Heart right ventricle (tissue), 16 donors: Measurements from ENCODE around the gene NDP. TPM values are rescaled to one million over a fixed set of nuclear protein-coding genes. Genes with fewer than 3 reads are reported as not detected.

Experiments
- ATAC-seq, 8 donors: fragments of 200-7000 bp; cut with Tn5 transposase; one replicate each; pipeline ENCODE4 v1.9.1; 2020; ENCODE audit warnings: mild to moderate bottlenecking in 8 of 8, moderate library complexity in 8 of 8, moderate number of reproducible peaks in 1 of 8
- DNase-seq, 2 donors: peaks; one replicate each; pipeline ENCODE4 v3.0.0-alpha.2; 2020
- H3K27ac ChIP-seq, 10 donors: fragments of 200-600 bp; sonication (generic) in 2 of 10; one replicate each; pipeline versions ENCODE4 v1.5.0 to v1.8.0; 2020 to 2022; ENCODE audit warnings: mild to moderate bottlenecking in 3 of 10
- H3K27me3 ChIP-seq, 7 donors: fragments of 200-600 bp; one replicate each; pipeline ENCODE4 v1.8.0; 2021 to 2022; ENCODE audit warnings: mild to moderate bottlenecking in 2 of 7
- H3K36me3 ChIP-seq, 9 donors: fragments of 200-600 bp; sonication (generic) in 1 of 9; one replicate each; pipeline versions ENCODE4 v1.5.0 to v1.8.0; 2020 to 2022; ENCODE audit warnings: mild to moderate bottlenecking in 2 of 9
- H3K4me1 ChIP-seq, 9 donors: fragments of 200-600 bp; sonication (generic) in 1 of 9; one replicate each; pipeline versions ENCODE4 v1.5.0 to v1.8.0; 2020 to 2022; ENCODE audit warnings: mild to moderate bottlenecking in 4 of 9
- H3K4me3 ChIP-seq, 10 donors: fragments of 200-600 bp; sonication (generic) in 2 of 10; one replicate each; pipeline versions ENCODE4 v1.5.0 to v1.8.0; 2020 to 2022; ENCODE audit warnings: mild to moderate bottlenecking in 7 of 10, moderate library complexity in 2 of 10
- H3K9me3 ChIP-seq, 11 donors: fragments of 200-600 bp in 10 of 11; sonication (generic) in 2 of 11; one replicate each; pipeline versions ENCODE4 v1.5.0 to v1.8.0; 2013 to 2022; ENCODE audit warnings: mild to moderate bottlenecking in 2 of 11, control low read depth in 1 of 11, moderate library complexity in 1 of 11
- WGBS, 2 donors: extraction: QIAGEN DNeasy Blood & Tissue Kit; methylation state at CpG; one replicate each; pipeline ENCODE4 v1.1.7; 2013; ENCODE audit warnings: inconsistent platforms in 1 of 2; 5-methylcytosine and 5-hydroxymethylcytosine counted together
- intact Hi-C, 10 donors: fragments of 100-400 bp; cut with DNase I; formaldehyde crosslinking; loops; one replicate each; pipeline versions ENCODE4 v1.11.1 to v1.14.2; 2022
- polyA plus RNA-seq, 2 donors: library from polyadenylated mRNA; stranded (reverse); fragments of 200-250 nt; gene quantifications; one replicate each; pipeline ENCODE4 v1.2.3, GENCODE V29; 2013
- total RNA-seq, 10 donors: library from RNA; stranded (reverse); fragmentation: NEBNext Ultra II Directional in 3 of 10; extraction: Animal tissue kit (Norgen Biotek cat#: 25700) in 3 of 10; gene quantifications; one replicate each; pipeline versions ENCODE4 v1.2.1 to v1.2.4, GENCODE V29; 2021 to 2023
- TF ChIP-seq, protein P1 (sequence below), 9 donors: fragments of 200-600 bp; sonication (generic) in 2 of 9; IDR thresholded peaks; one replicate each; pipeline versions ENCODE4 v1.5.0 to v1.8.0; 2021 to 2022; ENCODE audit warnings: antibody characterized with exemption in 9 of 9, mild to moderate bottlenecking in 5 of 9, moderate library complexity in 1 of 9
- donor health status: Arrhythmogenic right ventricular cardiomyopathy.
- donor health status: ischemic (EF 13 %, LVEDD 7.1; RV severe dilation, severe dysfunction).
- donor health status: healthy with polysubstance abuse.
- donor health status: DM: no; HTN: yes; CAD: no.
- donor health status: DM: no; HTN: no; CAD: no.
- donor health status: ischemic (EF 25% LVEDD 6.9; RV normal size, moderate dysfunction).
- donor health status: ischemic (EF 25% LVEDD 5.7; RV mildly dilated, moderate dysfunction).
- donor health status: healthy.
- donor health status: DM: yes; HTN: yes; CAD: no.
- donor health status: Ischemic cardiomyopathy.
- donor health status: ischemic (EF 35%, LVEDD 5.7; RV mildly dilated, moderate dysfunction).
- donor health status: nonischemic (EF 11% LVEDD 7.7; RV severe dilation, severe dysfunction).
- donor health status: DM: yes; HTN: yes; CAD: no.
- donor health status: PGD.
- donor health status: ischemic (EF 29% LVEDD 5.4; RV normal size, mild dysfunction).
- donor health status: nonischemic (EF 23%, LVEDD 6.1; RV moderate dilation, normal function).

NDP gene
- total and polyA plus RNA-seq, 12 donors = 0.03 to 0.83 (median 0.19) TPM; not detected in 5

DNA sequence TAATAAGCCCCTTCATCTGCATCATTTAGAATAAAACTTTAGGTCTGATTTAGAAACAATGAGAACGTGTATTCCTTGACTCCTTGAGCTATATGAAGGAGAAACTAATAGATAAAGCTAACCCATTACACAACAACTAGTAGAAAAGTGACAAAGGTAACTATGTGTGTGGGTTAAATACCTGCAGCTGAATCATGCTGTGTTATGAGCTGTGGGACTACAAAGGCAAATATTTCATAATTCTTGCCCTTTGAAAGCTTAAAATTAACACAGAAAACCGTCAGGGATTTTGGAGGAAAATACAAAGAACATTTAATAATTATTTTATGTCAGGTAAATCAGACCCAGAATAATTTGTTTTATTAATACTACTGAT is 898 bp upstream of the NDP start:
- DNase-seq (no peak), ATAC-seq (no peak)
- intact Hi-C loops = loop anchor here in 1 of 10 donors (10.0 kb wide), 1 partner anchor 51 kb away; no protein-coding TSS in a partner anchor
- TF ChIP-seq, protein P1, sequence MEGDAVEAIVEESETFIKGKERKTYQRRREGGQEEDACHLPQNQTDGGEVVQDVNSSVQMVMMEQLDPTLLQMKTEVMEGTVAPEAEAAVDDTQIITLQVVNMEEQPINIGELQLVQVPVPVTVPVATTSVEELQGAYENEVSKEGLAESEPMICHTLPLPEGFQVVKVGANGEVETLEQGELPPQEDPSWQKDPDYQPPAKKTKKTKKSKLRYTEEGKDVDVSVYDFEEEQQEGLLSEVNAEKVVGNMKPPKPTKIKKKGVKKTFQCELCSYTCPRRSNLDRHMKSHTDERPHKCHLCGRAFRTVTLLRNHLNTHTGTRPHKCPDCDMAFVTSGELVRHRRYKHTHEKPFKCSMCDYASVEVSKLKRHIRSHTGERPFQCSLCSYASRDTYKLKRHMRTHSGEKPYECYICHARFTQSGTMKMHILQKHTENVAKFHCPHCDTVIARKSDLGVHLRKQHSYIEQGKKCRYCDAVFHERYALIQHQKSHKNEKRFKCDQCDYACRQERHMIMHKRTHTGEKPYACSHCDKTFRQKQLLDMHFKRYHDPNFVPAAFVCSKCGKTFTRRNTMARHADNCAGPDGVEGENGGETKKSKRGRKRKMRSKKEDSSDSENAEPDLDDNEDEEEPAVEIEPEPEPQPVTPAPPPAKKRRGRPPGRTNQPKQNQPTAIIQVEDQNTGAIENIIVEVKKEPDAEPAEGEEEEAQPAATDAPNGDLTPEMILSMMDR (IDR thresholded peaks at IDR 0.05) = no peak
- Histone ChIP-seq H3K36me3 (no peaks in the 10 kb centered on the region), H3K27ac (no peak overlapping the region), H3K27me3 (peaks cover 0 to 94% (median 0%) of the 10 kb centered on the region in 7 donors), H3K9me3 (no peaks in the 10 kb centered on the region), H3K4me3 (peak overlapping the region in 1 of 10 donors; percentile 37), H3K4me1 (peaks cover 0 to 6% (median 0%) of the 10 kb centered on the region in 9 donors)
- WGBS, 2 donors = 82 to 85% methylated on average over 2 of the region's 2 CpGs

- H3K36me3 ChIP-seq = no peaks in the 10 kb centered on the region
- TF ChIP-seq, protein P1 (IDR thresholded peaks at IDR 0.05) = no peak
- ATAC-seq (peak in 1 of 8 donors; percentile 52), DNase-seq (no peak)
- 41 to 43% methylated on average over 19 of the region's 19 CpGs for WGBS, 2 donors
- intact Hi-C loops = loop anchor here in 1 of 10 donors (10.0 kb wide), 1 partner anchor 53 kb away; no protein-coding TSS in a partner anchor
- H3K4me3 ChIP-seq = peak overlapping the region in 8 of 10 donors; percentile 0 to 45 (median 38)
- H3K4me1 ChIP-seq = peaks cover 0 to 6% (median 0%) of the 10 kb centered on the region in 9 donors
- H3K27ac ChIP-seq = no peak overlapping the region
- peaks cover 0 to 97% (median 0%) of the 10 kb centered on the region in 7 donors for H3K27me3 ChIP-seq
- H3K9me3 ChIP-seq = no peaks in the 10 kb centered on the region
Measured at GRCh38 chrX:43971966-43972961, 926 bp downstream of the NDP start.

- 79 to 85% methylated on average over 5 of the region's 5 CpGs for WGBS, 2 donors
- ATAC-seq (no peak), DNase-seq (no peak)
- TF ChIP-seq, protein P1 (IDR thresholded peaks at IDR 0.05) = no peak
- H3K4me1 ChIP-seq = peaks cover 0 to 6% (median 0%) of the 10 kb centered on the region in 9 donors
- H3K9me3 ChIP-seq = no peaks in the 10 kb centered on the region
- intact Hi-C loops = loop anchor here in 1 of 10 donors (10.0 kb wide), 1 partner anchor 54 kb away; no protein-coding TSS in a partner anchor
- no peaks in the 10 kb centered on the region for H3K36me3 ChIP-seq
- no peak overlapping the region for H3K4me3 ChIP-seq
- H3K27ac ChIP-seq = no peak overlapping the region
- peaks cover 0 to 97% (median 0%) of the 10 kb centered on the region in 7 donors for H3K27me3 ChIP-seq
Measured at GRCh38 chrX:43970528-43970927, 2.7 kb downstream of the NDP start.
